Epidermal melanocyte (primary cell): Measurements from ENCODE around the gene ARL11.
A peak's percentile ranks its signal among the peaks of the same experiment; 100 is the strongest.

Experiments used
- DNase-seq: peaks from one replicate; pipeline ENCODE4 v3.0.0; 2011; ENCODE audit warnings: low spot score; ENCODE audit not compliant: insufficient read length

The ARL11 gene

GRCh38 chr13:49646688-49647087 is 18.4 kb downstream of the ARL11 start:
- no peak for DNase-seq

- no peak for DNase-seq
Measured at GRCh38 chr13:49649244-49649962, 21.1 kb downstream of the ARL11 start.

- no peak for DNase-seq
Measured at GRCh38 chr13:49649963-49650312, 21.6 kb downstream of the ARL11 start.

GRCh38 chr13:49651570-49652354 is 23.5 kb downstream of the ARL11 start:
- no peak for DNase-seq

- no peak for DNase-seq
Measured at GRCh38 chr13:49652355-49653305, 24.3 kb downstream of the ARL11 start.

GRCh38 chr13:49653478-49653877 is 25.2 kb downstream of the ARL11 start:
- no peak for DNase-seq

- no peak for DNase-seq
Measured at GRCh38 chr13:49654011-49654410, 25.7 kb downstream of the ARL11 start.

GRCh38 chr13:49655906-49656305 is 27.6 kb downstream of the ARL11 start:
- no peak for DNase-seq

GRCh38 chr13:49657241-49657641 is 28.9 kb downstream of the ARL11 start:
- DNase-seq, result no peak

GRCh38 chr13:49664606-49665005 is 36.3 kb downstream of the ARL11 start:
- no peak for DNase-seq

GRCh38 chr13:49667773-49668172 is 39.5 kb downstream of the ARL11 start:
- no peak for DNase-seq

- DNase-seq, result peak; percentile 75
Measured at GRCh38 chr13:49669735-49670309, 41.5 kb downstream of the ARL11 start.

GRCh38 chr13:49670828-49671227 is 42.5 kb downstream of the ARL11 start:
- DNase-seq, result no peak

- no peak for DNase-seq
Measured at GRCh38 chr13:49676581-49677298, 48.4 kb downstream of the ARL11 start.

GRCh38 chr13:49678191-49678914 is 50.0 kb downstream of the ARL11 start:
- DNase-seq, result no peak

GRCh38 chr13:49679246-49679645 is 50.9 kb downstream of the ARL11 start:
- no peak for DNase-seq

GRCh38 chr13:49681842-49682435 is 53.6 kb downstream of the ARL11 start:
- no peak for DNase-seq
